ENCODE results near the gene RPS15. TPM values are rescaled to one million over a fixed set of nuclear protein-coding genes. Genes with fewer than 3 reads are reported as not detected.

RPS15 gene
- total and polyA plus RNA-seq, 10 of the 15 experiments (the other 5 are each of a cell fraction or from before 2014, with no cell fraction given) = 559 to 3,158 (median 1,413) TPM

DNA sequence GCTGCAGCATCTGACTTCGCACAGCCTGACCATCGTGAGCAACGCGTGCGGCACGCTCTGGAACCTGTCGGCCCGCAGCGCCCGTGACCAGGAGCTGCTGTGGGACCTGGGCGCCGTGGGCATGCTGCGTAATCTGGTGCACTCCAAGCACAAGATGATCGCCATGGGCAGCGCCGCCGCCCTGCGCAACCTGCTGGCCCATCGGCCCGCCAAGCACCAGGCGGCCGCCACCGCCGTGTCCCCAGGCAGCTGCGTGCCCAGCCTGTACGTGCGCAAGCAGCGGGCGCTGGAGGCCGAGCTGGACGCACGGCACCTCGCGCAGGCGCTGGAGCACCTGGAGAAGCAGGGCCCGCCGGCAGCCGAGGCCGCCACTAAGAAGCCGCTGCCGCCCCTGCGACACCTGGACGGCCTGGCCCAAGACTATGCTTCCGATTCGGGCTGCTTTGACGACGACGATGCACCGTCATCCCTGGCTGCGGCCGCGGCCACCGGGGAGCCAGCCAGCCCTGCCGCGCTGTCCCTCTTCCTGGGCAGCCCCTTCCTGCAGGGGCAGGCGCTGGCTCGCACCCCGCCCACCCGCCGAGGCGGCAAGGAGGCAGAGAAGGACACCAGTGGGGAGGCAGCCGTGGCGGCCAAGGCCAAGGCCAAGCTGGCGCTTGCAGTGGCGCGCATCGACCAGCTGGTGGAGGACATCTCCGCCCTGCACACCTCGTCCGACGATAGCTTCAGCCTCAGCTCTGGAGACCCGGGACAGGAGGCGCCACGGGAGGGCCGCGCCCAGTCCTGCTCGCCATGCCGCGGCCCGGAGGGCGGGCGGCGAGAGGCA, 27.2 kb downstream of the RPS15 start:
- 57% methylated on average over 82 of the region's 83 CpGs for WGBS (ENCODE audit: insufficient coverage, insufficient replicate concordance, low lambda C conversion rate, missing lambda C conversion rate)
- FAIRE-seq = no peak
- H4K20me1 ChIP-seq (ENCODE audit: control insufficient read depth, insufficient read depth) = no peaks in the 10 kb centered on the region

More for the DNA sequence above, 27.2 kb downstream of the RPS15 start:
- in situ Hi-C loops (cut with MboI) (no loop called here), intact Hi-C loops (cut with micrococcal nuclease; ENCODE audit: unreplicated experiment) (no loop called here)
- H3K9ac ChIP-seq (ENCODE audit: control insufficient read depth, insufficient read depth, low read length) = no peak overlapping the region
- ChIA-PET POLR2A (interaction anchor here (0.5 kb wide), 1 partner anchor 138 kb away, joined by 4 read pairs; no protein-coding TSS in a partner anchor), RAD21 (ENCODE audit: unreplicated experiment) (no interaction called here), SMC1A (ENCODE audit: uncharacterized antibody, unreplicated experiment) (no interaction called here), CTCF (interaction anchor here (1.1 kb wide), 1 partner anchor 41 kb away, joined by 3 read pairs; no protein-coding TSS in a partner anchor)
- peaks cover 7 to 12% of the 10 kb centered on the region in 2 experiments for H3K27me3 ChIP-seq (replicated peaks in 1 of 2; ENCODE audit: control insufficient read depth in 2 of 2, insufficient read depth in 2 of 2, low read length in 1 of 2)
- H2AFZ ChIP-seq (ENCODE audit: control insufficient read depth, low read depth, low read length) = no peak overlapping the region
- no peak overlapping the region for H3K27ac ChIP-seq (ENCODE audit: control insufficient read depth, insufficient read depth)
- no peak overlapping the region for H3K4me2 ChIP-seq (ENCODE audit: control insufficient read depth, insufficient read depth)
- no peak overlapping the region for H3K4me3 ChIP-seq
- H3K79me2 ChIP-seq (ENCODE audit: control insufficient read depth, insufficient read depth, low read length) = no peaks in the 10 kb centered on the region
- TF ChIP-seq YY1 (IDR thresholded peaks at IDR 0.05; ENCODE audit: low read depth, low read length) = no peak
- TF ChIP-seq, protein P1, sequence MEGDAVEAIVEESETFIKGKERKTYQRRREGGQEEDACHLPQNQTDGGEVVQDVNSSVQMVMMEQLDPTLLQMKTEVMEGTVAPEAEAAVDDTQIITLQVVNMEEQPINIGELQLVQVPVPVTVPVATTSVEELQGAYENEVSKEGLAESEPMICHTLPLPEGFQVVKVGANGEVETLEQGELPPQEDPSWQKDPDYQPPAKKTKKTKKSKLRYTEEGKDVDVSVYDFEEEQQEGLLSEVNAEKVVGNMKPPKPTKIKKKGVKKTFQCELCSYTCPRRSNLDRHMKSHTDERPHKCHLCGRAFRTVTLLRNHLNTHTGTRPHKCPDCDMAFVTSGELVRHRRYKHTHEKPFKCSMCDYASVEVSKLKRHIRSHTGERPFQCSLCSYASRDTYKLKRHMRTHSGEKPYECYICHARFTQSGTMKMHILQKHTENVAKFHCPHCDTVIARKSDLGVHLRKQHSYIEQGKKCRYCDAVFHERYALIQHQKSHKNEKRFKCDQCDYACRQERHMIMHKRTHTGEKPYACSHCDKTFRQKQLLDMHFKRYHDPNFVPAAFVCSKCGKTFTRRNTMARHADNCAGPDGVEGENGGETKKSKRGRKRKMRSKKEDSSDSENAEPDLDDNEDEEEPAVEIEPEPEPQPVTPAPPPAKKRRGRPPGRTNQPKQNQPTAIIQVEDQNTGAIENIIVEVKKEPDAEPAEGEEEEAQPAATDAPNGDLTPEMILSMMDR (IDR thresholded peaks at IDR 0.05 in 2 of 3, conservative IDR thresholded peaks at IDR 0.05 in 1 of 3; ENCODE audit: control insufficient read depth in 2 of 3, extremely low read depth in 1 of 3, insufficient read depth in 1 of 3, low read depth in 3 of 3, low read length in 3 of 3) = peak in 2 of 3 experiments; percentile 10 to 36; a peak in 2 of 6 replicates
- TF ChIP-seq CREM (IDR thresholded peaks at IDR 0.05; ENCODE audit: low read depth) = no peak
- no peak for TF ChIP-seq SMARCA5 (IDR thresholded peaks at IDR 0.05)
- TF ChIP-seq RAD51 (IDR thresholded peaks at IDR 0.05) = no peak
- no peak for TF ChIP-seq POLR2AphosphoS5 (IDR thresholded peaks at IDR 0.05; ENCODE audit: low read length)
- TF ChIP-seq NFYA (IDR thresholded peaks at IDR 0.05; ENCODE audit: borderline replicate concordance, low read depth, low read length) = no peak
- TF ChIP-seq POLR2A (IDR thresholded peaks at IDR 0.05; ENCODE audit: low read depth, low read length) = peak; percentile 18; the same call in 1 of the 2 replicates
- TF ChIP-seq HDAC6 (IDR thresholded peaks at IDR 0.05; ENCODE audit: unreplicated experiment) = no peak
- TF ChIP-seq FOS (IDR thresholded peaks at IDR 0.05; ENCODE audit: borderline replicate concordance, extremely low read depth, insufficient read length) = no peak
- no peak for TF ChIP-seq KAT2A (conservative IDR thresholded peaks at IDR 0.05; ENCODE audit: control insufficient read depth, low read depth, low read length)
- no peak for TF ChIP-seq BACH1 (IDR thresholded peaks at IDR 0.05; ENCODE audit: borderline replicate concordance)
- no peak for TF ChIP-seq PKNOX1 (IDR thresholded peaks at IDR 0.05)
- no peak for TF ChIP-seq ZSCAN29 (IDR thresholded peaks at IDR 0.05)
- TF ChIP-seq PAX8 (IDR thresholded peaks at IDR 0.05) = no peak
- no TSS peak for BruUV-seq (replicated peaks)
- no peaks in the 10 kb centered on the region for H3K9me3 ChIP-seq (replicated peaks; ENCODE audit: control insufficient read depth, insufficient read depth, low read length)
- H3K36me3 ChIP-seq (ENCODE audit: control insufficient read depth in 2 of 2, insufficient read depth in 2 of 2, low read length in 1 of 2) = no peaks in the 10 kb centered on the region
- ATAC-seq (peak; percentile 66), DNase-seq (ENCODE audit: low read depth, low spot score) (no peak)
- H3K4me1 ChIP-seq (ENCODE audit: control insufficient read depth, insufficient read depth, low read length) = no peaks in the 10 kb centered on the region; the same call in 1 of the 2 replicates
